D721Med (cell line): Measurements from ENCODE around the gene RDH13.

Experiments
- DNase-seq: peaks from one replicate; pipeline ENCODE4 v3.0.0; 2011; ENCODE audit warnings: low spot score; ENCODE audit not compliant: insufficient read length
- FAIRE-seq: peaks from 2 replicates; lab custom pipeline; 2011; peaks lifted over from hg19 to GRCh38; lab: Jason Lieb, UNC
- CTCF ChIP-seq: IDR thresholded peaks from 2 replicates; pipeline ENCODE4 v1.5.1; 2012; ENCODE audit warnings: mild to moderate bottlenecking, control low read depth; ENCODE audit not compliant: insufficient read depth; ENCODE audit errors: missing control alignments

RDH13 gene

DNA sequence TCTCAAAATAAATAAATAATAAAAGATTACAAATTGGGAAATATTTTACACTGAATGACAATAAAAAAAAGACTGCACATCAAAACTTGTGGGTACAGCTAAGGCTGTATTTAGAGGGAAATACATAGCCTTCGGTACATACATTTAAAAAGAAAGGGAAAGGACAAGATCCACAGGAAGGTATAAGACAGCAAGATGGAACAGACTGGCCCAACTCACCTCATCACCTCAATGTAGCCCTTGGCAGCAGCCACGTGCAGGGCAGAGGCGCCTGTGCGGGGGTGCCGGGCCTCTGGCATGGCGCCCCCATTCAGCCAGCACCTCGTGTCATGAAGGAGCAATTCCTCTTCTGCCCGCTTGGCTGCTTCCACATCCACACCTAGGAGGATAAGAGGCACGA, 40.2 kb upstream of the RDH13 start:
- FAIRE-seq (no peak), DNase-seq (no peak)
- no peak for TF ChIP-seq CTCF

DNA sequence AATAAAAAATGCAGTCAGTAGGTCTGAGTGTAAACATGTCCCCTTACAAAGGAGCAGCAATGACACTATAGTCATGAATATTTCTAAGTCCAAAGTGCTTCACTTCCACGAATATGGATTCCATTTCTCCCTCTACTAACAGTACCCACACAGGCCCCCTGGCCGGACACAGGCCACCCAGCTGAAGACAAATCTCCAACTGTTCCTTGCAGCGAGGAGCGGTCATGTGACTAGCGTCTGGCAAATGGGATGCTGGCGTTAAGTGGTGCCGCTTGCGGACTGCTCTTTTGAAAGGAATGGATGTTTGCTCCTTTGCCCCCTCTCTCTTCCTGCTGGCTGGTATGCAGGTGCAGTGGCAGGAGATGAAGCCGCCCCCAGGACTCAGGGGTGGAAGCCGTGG, 38.3 kb upstream of the RDH13 start:
- TF ChIP-seq CTCF = no peak
- FAIRE-seq (no peak), DNase-seq (no peak)

- FAIRE-seq = no peak
- TF ChIP-seq CTCF = peak; percentile 20
- DNase-seq = no peak
These were observed 36.9 kb upstream of the RDH13 start for GRCh38 chr19:55099557-55100506.

- no peak for DNase-seq
- TF ChIP-seq CTCF = no peak
- no peak for FAIRE-seq
These were observed 36.0 kb upstream of the RDH13 start for GRCh38 chr19:55098716-55099556.

GRCh38 chr19:55097864-55098715, 35.1 kb upstream of the RDH13 start:
- no peak for TF ChIP-seq CTCF
- DNase-seq (no peak), FAIRE-seq (no peak)

- no peak for TF ChIP-seq CTCF
- no peak for DNase-seq
- FAIRE-seq = no peak
These were observed 33.2 kb upstream of the RDH13 start for GRCh38 chr19:55096061-55096701.
